HepG2 (cell line): Measurements from ENCODE around the gene AMOTL2. TPM values are rescaled to one million over a fixed set of nuclear protein-coding genes. Genes with fewer than 3 reads are reported as not detected.

Experiments
- BCLAF1 ChIP-seq: fragments of 450-650 bp; IDR thresholded peaks from 2 replicates; pipeline ENCODE4 v1.6.1; 2017; ENCODE audit warnings: mild to moderate bottlenecking
- CBX2 ChIP-seq, 2 experiments: fragments of 200-600 bp in 1 of 2; sonication (generic); formaldehyde crosslinking in 1 of 2; IDR thresholded peaks; 2 replicates each; pipeline versions ENCODE4 v1.7.0 to v1.8.1; 2018 to 2022; ENCODE audit warnings: low read depth in 2 of 2, low read length in 1 of 2, mild to moderate bottlenecking in 1 of 2, missing genetic modification reagents in 1 of 2
- CCAR2 ChIP-seq: fragments of 200-400 bp; formaldehyde crosslinking; optimal IDR thresholded peaks from 2 replicates; pipeline ENCODE3; 2018; ENCODE audit warnings: low read depth, mild to moderate bottlenecking, low read length, moderate library complexity
- DDIT3 ChIP-seq: sonication (generic); formaldehyde crosslinking; IDR thresholded peaks from 2 replicates; pipeline ENCODE4 v1.4.0; 2020; ENCODE audit warnings: mild to moderate bottlenecking, missing genetic modification reagents
- EZH2 ChIP-seq: conservative IDR thresholded peaks from 2 replicates; pipeline ENCODE4 v1.6.1; 2012; ENCODE audit warnings: mild to moderate bottlenecking, low read depth, low read length, moderate library complexity
- HDAC2 ChIP-seq: sonication (generic); formaldehyde crosslinking; IDR thresholded peaks from 2 replicates; pipeline ENCODE4 v1.4.0; 2020; ENCODE audit warnings: missing genetic modification reagents
- HES4 ChIP-seq: sonication (generic); formaldehyde crosslinking; IDR thresholded peaks from 2 replicates; pipeline ENCODE4 v1.9.0; 2021; ENCODE audit warnings: mild to moderate bottlenecking, missing genetic modification reagents, borderline replicate concordance
- HNRNPH1 ChIP-seq: fragments of 200-400 bp; formaldehyde crosslinking; optimal IDR thresholded peaks from 2 replicates; pipeline ENCODE3; 2017; ENCODE audit warnings: mild to moderate bottlenecking, low read depth, low read length
- KDM1A ChIP-seq: IDR thresholded peaks from 2 replicates; pipeline ENCODE4 v1.6.1; 2016; ENCODE audit warnings: missing compliant biosample characterization
- KDM3A ChIP-seq: IDR thresholded peaks from 2 replicates; pipeline ENCODE4 v1.6.1; 2018; ENCODE audit warnings: low read depth, missing compliant biosample characterization
- PHF5A ChIP-seq: IDR thresholded peaks from one replicate; pipeline ENCODE4 v1.6.1; 2018; ENCODE audit warnings: low read depth, missing genetic modification reagents; ENCODE audit not compliant: unreplicated experiment
- RARG ChIP-seq: sonication (generic); formaldehyde crosslinking; IDR thresholded peaks from 2 replicates; pipeline ENCODE4 v1.4.0; 2020; ENCODE audit warnings: low read depth, mild to moderate bottlenecking, missing genetic modification reagents
- SAFB2 ChIP-seq: sonication (generic); formaldehyde crosslinking; IDR thresholded peaks from 2 replicates; pipeline ENCODE4 v1.5.1; 2020; ENCODE audit warnings: missing genetic modification reagents, low read depth, mild to moderate bottlenecking, borderline replicate concordance
- SMYD3 ChIP-seq: sonication (generic); formaldehyde crosslinking; IDR thresholded peaks from 2 replicates; pipeline ENCODE4 v1.8.1; 2023; ENCODE audit warnings: mild to moderate bottlenecking, missing genetic modification reagents
- ZBTB39 ChIP-seq: sonication (generic); formaldehyde crosslinking; IDR thresholded peaks from 2 replicates; pipeline ENCODE4 v1.5.0; 2020; ENCODE audit warnings: missing genetic modification reagents
- ZFP62 ChIP-seq: sonication (generic); formaldehyde crosslinking; IDR thresholded peaks from 2 replicates; pipeline ENCODE4 v1.4.0; 2020; ENCODE audit warnings: missing genetic modification reagents
- ZIK1 ChIP-seq: sonication (generic); formaldehyde crosslinking; IDR thresholded peaks from 2 replicates; pipeline ENCODE4 v1.5.0; 2020; ENCODE audit warnings: mild to moderate bottlenecking, low read depth, missing genetic modification reagents, borderline replicate concordance
- ZNF383 ChIP-seq: sonication (generic); formaldehyde crosslinking; IDR thresholded peaks from 2 replicates; pipeline ENCODE4 v1.4.0; 2020; ENCODE audit warnings: missing genetic modification reagents, mild to moderate bottlenecking, borderline replicate concordance
- ZNF44 ChIP-seq: sonication (generic); formaldehyde crosslinking; IDR thresholded peaks from 2 replicates; pipeline ENCODE4 v1.5.1; 2020; ENCODE audit warnings: mild to moderate bottlenecking, missing genetic modification reagents
- ZNF549 ChIP-seq: sonication (generic); formaldehyde crosslinking; IDR thresholded peaks from 2 replicates; pipeline ENCODE4 v1.5.0; 2020; ENCODE audit warnings: missing genetic modification reagents
- ZNF570 ChIP-seq: sonication (generic); formaldehyde crosslinking; IDR thresholded peaks from 2 replicates; pipeline ENCODE4 v1.4.0; 2020; ENCODE audit warnings: mild to moderate bottlenecking, missing genetic modification reagents, borderline replicate concordance
- ZNF619 ChIP-seq: sonication (generic); formaldehyde crosslinking; IDR thresholded peaks from 2 replicates; pipeline ENCODE4 v1.4.0; 2020; ENCODE audit warnings: mild to moderate bottlenecking, missing genetic modification reagents
- ZNF710 ChIP-seq: sonication (generic); formaldehyde crosslinking; IDR thresholded peaks from 2 replicates; pipeline ENCODE4 v1.5.0; 2020; ENCODE audit warnings: mild to moderate bottlenecking, missing genetic modification reagents, borderline replicate concordance
- polyA plus RNA-seq, 8 experiments: library from polyadenylated mRNA; depleted of rRNA in 3 of 8; stranded (reverse) in 7 of 8; unstranded in 1 of 8; fragments of >200 nt; fragmentation: Illumina TruSeq in 4 of 8; extraction: Trizol in 4 of 8; gene quantifications; 2 replicates each; pipeline versions ENCODE4 v1.2.1 to v1.2.3, GENCODE V29; 2011 to 2016; ENCODE audit warnings: low read depth in 4 of 8, missing spikeins in 1 of 8, mixed read lengths in 1 of 8; ENCODE audit not compliant: insufficient read depth in 1 of 8
- total RNA-seq, 5 experiments: library from RNA; depleted of rRNA; stranded (reverse); fragments of >200 nt; fragmentation: Illumina TruSeq; extraction: Trizol; gene quantifications; 2 replicates each; pipeline ENCODE4 v1.2.3, GENCODE V29; 2016; ENCODE audit warnings: low read depth in 1 of 5

Gene AMOTL2
- total and polyA plus RNA-seq, 2 of the 13 experiments (the other 11 are each of a cell fraction or from before 2014, with no cell fraction given), result 17.3 to 18.5 TPM

GRCh38 chr3:134419214-134419959 lies 45.1 kb upstream of the AMOTL2 start (continued):
- TF ChIP-seq ZNF710 (CRISPR knock-in tag) (peak; percentile 72; the same call in 1 of the 2 replicates), ZNF383 (CRISPR knock-in tag) (no peak), BCLAF1 (no peak), CCAR2 (no peak), PHF5A (CRISPR knock-in tag) (no peak), DDIT3 (no peak), HNRNPH1 (no peak), KDM3A (CRISPR knock-in tag) (peak; percentile 36; the same call in 1 of the 2 replicates), KDM1A (CRISPR knock-in tag) (no peak), ZNF44 (no peak), ZNF570 (CRISPR knock-in tag) (no peak), SMYD3 (CRISPR knock-in tag) (no peak), ZBTB39 (CRISPR knock-in tag) (no peak), ZNF549 (no peak), RARG (CRISPR knock-in tag) (no peak), HES4 (CRISPR knock-in tag) (no peak), ZIK1 (CRISPR knock-in tag) (no peak), EZH2 (no peak), ZNF619 (CRISPR knock-in tag) (no peak), ZFP62 (CRISPR knock-in tag) (no peak), HDAC2 (peak; percentile 67), SAFB2 (no peak), CBX2 (IDR thresholded peaks at IDR 0.05; ENCODE audit: low read depth, low read length) (no peak), CBX2 (CRISPR knock-in tag; IDR thresholded peaks at IDR 0.05; ENCODE audit: low read depth) (no peak)
